Measurements from ENCODE around the gene ABI3BP. TPM values are rescaled to one million over a fixed set of nuclear protein-coding genes. Genes with fewer than 3 reads are reported as not detected.
A peak's percentile ranks its signal among the peaks of the same experiment; 100 is the strongest.

Gene ABI3BP
- total RNA-seq, 1 donor from 2014 or later: 40.7 TPM

DNA sequence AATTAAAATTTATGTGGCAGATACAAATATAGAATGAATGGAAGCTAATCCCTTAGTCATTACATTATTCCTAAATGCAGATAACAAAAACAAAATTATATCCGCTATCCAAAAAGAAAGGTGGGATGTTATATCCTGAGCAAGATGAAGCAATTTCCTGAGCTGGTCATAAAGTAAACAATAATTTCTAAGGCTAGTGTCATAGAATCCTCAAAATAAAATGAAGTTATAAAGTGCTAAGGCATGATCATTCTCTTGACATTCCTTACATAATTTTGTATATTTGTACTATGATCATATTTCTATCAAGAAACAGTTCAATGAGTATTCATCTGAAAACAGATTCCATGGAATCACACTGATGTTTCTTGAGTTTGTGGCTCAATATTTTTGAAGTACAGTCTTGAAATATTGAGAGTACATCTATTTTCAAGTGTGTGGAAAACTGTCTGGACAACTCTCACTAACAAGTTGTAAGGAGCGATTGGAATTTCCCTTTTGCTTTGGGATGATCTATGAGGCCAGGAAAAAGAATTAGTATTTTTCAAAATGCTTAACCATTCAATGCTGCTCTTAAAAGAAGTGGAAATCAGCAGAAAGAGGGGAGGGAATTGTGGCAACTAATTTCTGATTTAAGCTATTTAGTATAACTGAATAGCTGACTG is 92.4 kb downstream of the ABI3BP start:
- ATAC-seq: no peak
- intact Hi-C loops (cut with DNase I): no loop called here
- DNase-seq (ENCODE audit: missing footprints): no peak

DNA sequence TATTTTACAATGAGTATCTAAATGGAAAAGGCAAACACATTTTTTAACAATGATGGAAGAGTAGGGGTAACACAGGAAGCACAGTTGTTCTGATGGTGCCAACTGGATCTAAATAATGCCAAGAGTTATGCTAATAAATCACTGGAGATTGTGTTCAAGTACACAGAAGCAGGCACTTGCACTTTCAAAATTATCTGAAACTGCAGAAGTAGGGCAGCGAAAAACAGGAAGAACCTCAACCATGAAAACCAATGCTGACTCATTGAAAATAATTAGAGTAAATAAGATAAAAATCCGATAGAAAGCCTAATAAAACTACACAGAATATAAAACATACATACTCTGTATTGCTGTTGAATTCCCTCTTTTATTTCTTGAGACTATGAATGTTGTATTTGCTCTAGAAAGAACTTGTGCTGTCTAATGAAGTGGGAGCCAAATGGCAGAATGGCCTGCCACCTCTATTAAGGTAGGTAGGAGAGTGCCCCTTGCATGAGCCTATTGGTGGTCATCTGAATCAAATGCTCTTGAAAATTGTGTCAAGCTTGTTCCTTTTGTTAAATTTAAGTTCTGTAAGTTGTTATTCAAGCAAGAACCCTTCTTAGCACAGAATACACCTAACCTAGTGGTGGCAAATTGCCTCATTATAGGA is 93.7 kb downstream of the ABI3BP start:
- no peak for ATAC-seq
- DNase-seq (ENCODE audit: missing footprints): no peak
- intact Hi-C loops (cut with DNase I): loop anchor here (10.0 kb wide), 1 partner anchor 165 kb away; no protein-coding TSS in a partner anchor

DNA sequence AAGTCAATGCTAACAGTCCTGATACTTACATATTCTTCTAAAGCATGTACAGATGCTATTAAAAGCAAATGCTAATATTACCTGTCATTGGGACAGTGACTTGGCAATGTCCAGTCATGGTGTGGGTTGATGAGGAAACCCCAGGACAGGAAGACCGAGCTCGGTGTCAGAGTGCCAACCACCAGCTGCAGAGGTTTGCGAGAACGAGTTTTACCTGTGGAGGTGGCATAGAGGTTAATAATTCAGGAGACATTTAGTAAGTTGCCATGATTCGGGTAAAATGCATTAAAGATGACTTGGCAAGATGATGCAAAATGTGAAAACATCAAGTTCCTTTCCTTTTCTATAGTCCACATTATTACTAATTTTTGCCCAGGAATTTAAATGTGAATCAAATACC is 94.5 kb downstream of the ABI3BP start:
- ATAC-seq: no peak
- DNase-seq (ENCODE audit: missing footprints): no peak
- intact Hi-C loops (cut with DNase I): loop anchor here (10.0 kb wide), 1 partner anchor 166 kb away; no protein-coding TSS in a partner anchor

DNA sequence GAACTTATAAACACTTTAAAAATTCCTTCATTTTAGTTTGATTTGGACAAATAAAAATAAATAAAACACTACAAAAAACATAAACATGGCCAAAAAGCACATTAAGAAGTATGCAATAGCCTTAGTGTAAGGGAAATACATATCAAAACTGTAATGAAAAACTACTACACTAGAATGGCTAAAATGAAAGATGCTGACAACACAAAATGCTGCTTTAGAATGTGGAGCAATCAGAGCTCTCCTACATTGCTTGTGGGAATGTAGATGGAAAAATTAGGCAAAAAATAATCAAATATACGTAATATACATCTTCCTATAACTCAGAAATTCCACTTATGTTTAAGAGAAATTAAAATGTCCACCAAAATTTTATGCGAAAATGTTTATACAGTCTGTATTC is 96.2 kb downstream of the ABI3BP start:
- DNase-seq (ENCODE audit: missing footprints): no peak
- intact Hi-C loops (cut with DNase I): loop anchor here (10.0 kb wide), 1 partner anchor 168 kb away; no protein-coding TSS in a partner anchor
- ATAC-seq: no peak

GRCh38 chr3:100893590-100893989 is 99.6 kb downstream of the ABI3BP start:
- intact Hi-C loops (cut with DNase I): loop anchor here (2.0 to 10.0 kb wide), 2 partner anchors 171 to 303 kb away; no protein-coding TSS in a partner anchor
- ATAC-seq: no peak

DNA sequence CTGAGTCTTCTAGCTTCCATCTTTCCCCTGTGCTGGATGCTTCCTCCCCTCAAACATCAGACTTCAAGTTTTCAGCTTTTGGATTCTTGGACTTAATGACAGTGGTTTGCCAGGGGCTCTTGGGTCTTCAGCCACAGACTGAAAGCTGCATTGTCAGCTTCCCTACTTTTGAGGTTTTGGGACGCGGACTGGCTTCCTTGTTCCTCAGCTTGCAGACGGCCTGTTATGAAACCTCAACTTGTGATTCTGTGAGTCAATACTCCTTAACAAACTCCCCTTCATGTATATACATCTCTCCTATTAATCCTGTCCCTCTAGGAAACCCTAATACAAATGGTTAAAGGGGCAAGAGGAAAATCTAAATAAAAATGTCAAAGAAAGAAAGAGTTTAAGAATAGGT is 100.1 kb downstream of the ABI3BP start:
- DNase-seq (ENCODE audit: missing footprints) (no peak), ATAC-seq (no peak)
- intact Hi-C loops (cut with DNase I): loop anchor here (2.0 to 10.0 kb wide), 2 partner anchors 172 to 304 kb away; no protein-coding TSS in a partner anchor

More at GRCh38 chr3:100893590-100893989, 99.6 kb downstream of the ABI3BP start:
- DNase-seq (ENCODE audit: missing footprints): no peak

DNA sequence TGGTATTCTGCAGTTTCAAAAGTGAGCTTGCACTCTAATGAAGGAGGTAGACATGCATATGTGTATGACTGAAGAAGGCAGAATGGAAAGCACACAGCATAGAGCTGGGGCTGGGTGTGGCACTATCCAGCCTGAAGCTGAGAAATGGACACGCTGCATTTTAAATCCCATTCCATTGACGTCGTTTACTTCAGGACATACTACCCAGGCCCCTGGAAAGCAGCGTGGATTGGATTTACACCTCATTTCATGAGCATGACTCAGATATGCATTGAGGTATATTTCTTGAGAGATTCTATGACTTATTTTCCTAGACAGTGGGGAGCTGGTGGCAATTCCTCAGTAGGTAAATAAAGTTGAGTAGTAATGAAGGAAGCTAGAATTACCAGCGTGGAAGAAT is 101.4 kb downstream of the ABI3BP start:
- intact Hi-C loops (cut with DNase I): loop anchor here (2.0 to 10.0 kb wide), 2 partner anchors 173 to 305 kb away; no protein-coding TSS in a partner anchor
- DNase-seq (ENCODE audit: missing footprints) (no peak), ATAC-seq (no peak)

DNA sequence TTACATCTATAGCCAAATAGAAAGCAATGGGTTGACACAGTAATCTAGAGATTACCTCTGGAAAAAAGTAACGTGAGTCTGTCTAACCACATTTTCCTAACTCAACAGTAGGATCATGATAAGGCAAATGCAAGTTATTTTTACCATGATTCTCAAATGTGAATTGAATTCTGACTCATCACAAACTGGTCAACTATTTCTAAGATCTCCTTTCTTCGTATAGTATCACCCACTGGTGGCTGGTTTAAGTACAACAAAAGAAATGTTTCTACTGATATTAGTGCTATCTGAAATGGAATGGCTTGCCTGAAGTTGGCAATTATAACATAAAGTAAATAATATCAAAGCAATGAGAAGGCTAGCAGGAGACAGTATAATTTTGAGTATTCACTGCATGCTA is 102.2 kb downstream of the ABI3BP start:
- ATAC-seq (no peak), DNase-seq (ENCODE audit: missing footprints) (no peak)
- intact Hi-C loops (cut with DNase I): loop anchor here (10.0 kb wide), 1 partner anchor 174 kb away; no protein-coding TSS in a partner anchor

GRCh38 chr3:100888881-100889280 is 104.3 kb downstream of the ABI3BP start:
- intact Hi-C loops (cut with DNase I): no loop called here
- no peak for DNase-seq (ENCODE audit: missing footprints)
- no peak for ATAC-seq

DNA sequence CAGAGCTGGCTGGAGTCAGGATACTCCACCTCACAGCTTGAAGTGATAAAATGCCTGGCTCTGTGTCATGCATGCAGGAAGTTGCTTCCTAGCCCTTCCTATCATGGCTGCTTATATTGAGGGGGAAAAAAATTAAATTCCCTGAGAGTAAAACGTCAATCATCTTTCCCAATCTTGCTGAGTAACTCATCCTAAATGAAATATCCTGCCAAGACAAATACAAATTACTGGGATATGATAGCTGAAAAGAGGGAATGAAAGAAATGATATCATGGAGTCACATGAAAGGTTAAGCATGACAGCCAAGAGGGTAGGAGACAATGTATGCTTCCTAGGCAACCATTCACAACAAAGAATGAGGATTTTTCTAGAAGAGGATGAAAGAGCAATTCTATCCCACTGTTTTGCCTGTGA is 110.6 kb downstream of the ABI3BP start:
- intact Hi-C loops (cut with DNase I): no loop called here
- peak; percentile 51 for ATAC-seq

GRCh38 chr3:100880845-100881244 is 112.4 kb downstream of the ABI3BP start:
- ATAC-seq (peak; percentile 42), DNase-seq (ENCODE audit: missing footprints) (no peak)
- intact Hi-C loops (cut with DNase I): no loop called here

More for the DNA sequence above, 110.6 kb downstream of the ABI3BP start:
- DNase-seq (ENCODE audit: missing footprints): no peak

DNA sequence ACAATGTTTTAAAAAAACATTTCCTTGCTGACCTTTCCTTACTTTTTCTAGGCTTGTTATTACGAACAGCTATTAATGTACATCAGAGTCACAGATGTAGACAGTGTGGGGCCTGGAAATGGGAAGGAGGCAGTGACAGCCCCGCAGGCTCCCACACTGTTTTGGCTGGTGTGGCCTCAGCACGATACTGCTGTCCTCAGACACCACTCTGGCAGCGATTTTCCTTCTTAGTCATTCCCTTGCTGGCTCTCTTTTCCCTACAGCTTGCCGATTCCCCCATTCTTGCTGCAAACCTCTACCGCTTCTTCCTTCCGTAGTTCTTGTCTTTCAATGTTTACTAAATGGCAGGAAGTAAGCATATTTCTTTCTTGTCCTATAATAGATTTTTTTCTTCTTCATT is 113.1 kb downstream of the ABI3BP start:
- intact Hi-C loops (cut with DNase I): no loop called here
- DNase-seq (ENCODE audit: missing footprints): no peak
- peak; percentile 79 for ATAC-seq

- intact Hi-C loops (cut with DNase I): no loop called here
- DNase-seq (ENCODE audit: missing footprints) (no peak), ATAC-seq (no peak)
Measured at GRCh38 chr3:100879195-100879810, 113.9 kb downstream of the ABI3BP start.

- intact Hi-C loops (cut with DNase I): no loop called here
- ATAC-seq (peak; percentile 63), DNase-seq (ENCODE audit: missing footprints) (no peak)
Measured at GRCh38 chr3:100877286-100877685, 115.9 kb downstream of the ABI3BP start.

- intact Hi-C loops (cut with DNase I): no loop called here
- ATAC-seq (no peak), DNase-seq (ENCODE audit: missing footprints) (no peak)
Measured at GRCh38 chr3:100875239-100875638, 118.0 kb downstream of the ABI3BP start.

DNA sequence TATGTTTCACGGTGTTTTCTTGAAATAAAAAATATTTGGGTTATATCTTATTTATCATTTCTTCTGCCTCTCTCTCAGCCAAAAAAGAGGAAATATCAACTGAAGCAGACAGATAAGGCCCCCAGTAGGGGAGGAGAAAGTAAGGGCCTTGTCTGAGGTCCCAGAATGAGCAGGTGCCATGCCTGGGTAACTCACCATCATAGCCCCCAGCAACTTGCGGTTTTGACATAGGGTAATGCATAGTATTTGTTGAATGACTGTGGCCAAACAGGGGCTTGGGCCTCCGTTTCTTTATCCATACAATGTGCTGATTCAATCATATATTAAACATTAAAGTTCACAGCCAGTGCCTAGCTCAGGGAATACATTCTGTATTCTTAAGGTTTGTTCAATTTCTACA is 119.6 kb downstream of the ABI3BP start:
- DNase-seq (ENCODE audit: missing footprints): no peak
- intact Hi-C loops (cut with DNase I): no loop called here
- ATAC-seq: no peak

GRCh38 chr3:100871306-100871705 is 121.9 kb downstream of the ABI3BP start:
- ATAC-seq: no peak
- intact Hi-C loops (cut with DNase I): no loop called here
- DNase-seq (ENCODE audit: missing footprints): no peak

DNA sequence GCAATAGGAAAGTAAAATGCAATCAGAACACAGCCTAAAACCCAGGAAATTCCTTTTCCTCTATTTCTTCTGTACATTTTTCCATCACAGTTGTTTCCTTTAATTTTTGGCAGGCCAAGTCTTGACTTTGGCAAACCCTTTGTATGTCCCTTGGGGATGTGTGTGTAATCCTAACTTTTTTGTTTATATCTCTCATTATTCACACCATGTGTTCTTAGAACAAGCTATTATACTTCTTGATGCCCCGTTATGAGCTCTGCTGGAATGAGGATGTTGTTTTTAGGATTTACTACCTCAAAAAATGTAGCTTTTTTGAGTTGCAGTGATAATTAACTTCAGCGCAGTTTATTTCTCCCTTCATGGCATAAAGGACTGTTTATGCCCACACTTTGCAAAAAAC is 123.4 kb downstream of the ABI3BP start:
- ATAC-seq: peak; percentile 69

DNA sequence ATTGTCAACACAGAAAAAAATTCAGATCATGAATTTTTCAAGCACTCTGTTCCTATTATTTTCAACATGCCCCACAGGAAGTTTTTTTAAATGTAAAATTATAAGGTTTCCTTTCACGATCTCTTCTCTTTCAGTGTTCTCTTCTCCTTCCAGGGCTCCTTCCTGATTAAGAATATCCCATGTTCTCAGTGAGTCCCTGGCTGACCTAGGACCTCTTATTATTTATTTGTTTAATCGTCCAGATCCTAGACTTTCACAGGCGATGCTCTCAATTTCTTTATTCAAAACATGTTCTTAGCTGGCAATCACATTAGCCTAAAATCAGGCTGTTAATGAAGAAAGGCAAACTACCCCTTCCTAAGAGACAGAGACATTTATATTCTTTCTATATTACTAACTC is 124.3 kb downstream of the ABI3BP start:
- ATAC-seq: no peak
- intact Hi-C loops (cut with DNase I): no loop called here
- DNase-seq (ENCODE audit: missing footprints): no peak

More for the DNA sequence above, 123.4 kb downstream of the ABI3BP start:
- no peak for DNase-seq (ENCODE audit: missing footprints)
- intact Hi-C loops (cut with DNase I): no loop called here

GRCh38 chr3:100868096-100868495 is 125.1 kb downstream of the ABI3BP start:
- intact Hi-C loops (cut with DNase I): no loop called here
- ATAC-seq (no peak), DNase-seq (ENCODE audit: missing footprints) (no peak)

Data from Right ventricle myocardium inferior (tissue), 1 donor.